GM21360 (cell line): ENCODE data around the gene ZBTB25.

Source experiments
- ATAC-seq: cut with Tn5 transposase; IDR thresholded peaks from one replicate; pipeline ENCODE4 v1.9.1; 2021; ENCODE audit warnings: mild to moderate bottlenecking, moderate library complexity; ENCODE audit not compliant: unreplicated experiment

ZBTB25 gene

DNA sequence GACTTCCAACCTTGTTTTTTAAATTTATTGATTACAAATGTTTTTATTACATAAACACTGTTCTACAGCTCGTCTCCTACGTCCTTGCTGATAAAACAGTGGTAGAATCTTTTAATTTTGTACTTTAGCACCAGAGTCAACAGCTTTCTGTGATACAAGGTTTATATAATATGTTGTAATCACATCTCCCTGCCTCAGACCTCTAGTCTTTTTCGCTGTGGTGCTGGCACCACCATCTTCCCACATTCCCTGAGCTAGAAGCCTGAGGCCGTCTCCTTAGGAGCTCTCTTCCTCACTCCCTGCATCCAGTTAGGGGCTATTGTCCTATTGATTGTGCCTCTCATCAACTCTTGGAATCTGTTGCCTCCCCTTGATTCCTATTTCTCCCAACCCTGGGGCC lies 98.3 kb downstream of the ZBTB25 start:
- ATAC-seq = no peak

DNA sequence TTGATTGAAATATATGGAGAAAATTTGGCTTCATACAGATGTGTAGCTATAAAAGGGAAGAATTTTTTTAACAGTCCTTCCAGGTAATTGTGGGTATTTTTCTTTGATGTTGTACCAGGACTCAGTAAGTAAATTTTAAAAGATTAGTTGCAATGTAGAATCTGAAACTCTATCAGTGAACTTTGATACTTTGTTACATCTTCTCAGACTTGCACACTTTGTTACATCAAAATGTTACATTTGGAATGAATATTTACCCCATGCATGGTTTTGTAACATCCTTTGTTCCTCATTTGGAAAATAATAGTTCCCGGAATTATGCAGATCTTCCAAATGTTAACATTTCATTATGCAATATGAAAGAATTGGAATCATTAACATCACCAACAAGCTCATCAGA lies 101.7 kb downstream of the ZBTB25 start:
- ATAC-seq = no peak

- ATAC-seq = no peak
Observed at GRCh38 chr14:64400829-64401459, 102.7 kb downstream of the ZBTB25 start.
